ENCODE measurements around the gene SLC2A13. TPM values are rescaled to one million over a fixed set of nuclear protein-coding genes. Genes with fewer than 3 reads are reported as not detected.
"Not testable (repeated sequence)": the region's sequence is repeated elsewhere in the genome, so short reads cannot be mapped to it uniquely, and the experiment has no call there.

SLC2A13 gene
- total and polyA plus RNA-seq, 10 of the 15 experiments (the other 5 are each of a cell fraction or from before 2014, with no cell fraction given): 0.05 to 3.7 (median 0.25) TPM

GRCh38 chr12:39848218-39848617 lies 257.7 kb downstream of the SLC2A13 start:
- H3K4me3 ChIP-seq; H2AFZ ChIP-seq (ENCODE audit: control insufficient read depth, low read depth, low read length); H3K4me2 ChIP-seq (ENCODE audit: control insufficient read depth, insufficient read depth); ATAC-seq; POLR2A ChIA-PET; intact Hi-C loops (cut with micrococcal nuclease; ENCODE audit: unreplicated experiment); H3K4me1 ChIP-seq (ENCODE audit: control insufficient read depth, insufficient read depth, low read length); H3K9ac ChIP-seq (ENCODE audit: control insufficient read depth, insufficient read depth, low read length); BruUV-seq (replicated peaks); FAIRE-seq; H3K9me3 ChIP-seq (replicated peaks; ENCODE audit: control insufficient read depth, insufficient read depth, low read length); in situ Hi-C loops (cut with MboI); H3K36me3 ChIP-seq (ENCODE audit: control insufficient read depth in 2 of 2, insufficient read depth in 2 of 2, low read length in 1 of 2); H3K79me2 ChIP-seq (ENCODE audit: control insufficient read depth, insufficient read depth, low read length); H3K27me3 ChIP-seq (replicated peaks in 1 of 2; ENCODE audit: control insufficient read depth in 2 of 2, insufficient read depth in 2 of 2, low read length in 1 of 2); DNase-seq (ENCODE audit: low read depth, low spot score); RAD21 ChIA-PET (ENCODE audit: unreplicated experiment); H3K27ac ChIP-seq (ENCODE audit: control insufficient read depth, insufficient read depth); H4K20me1 ChIP-seq (ENCODE audit: control insufficient read depth, insufficient read depth): not testable (repeated sequence)
- 29% methylated on average over 1 of the region's 1 CpG for WGBS (ENCODE audit: insufficient coverage, insufficient replicate concordance, low lambda C conversion rate, missing lambda C conversion rate)
- CTCF ChIA-PET: interaction anchor here (1.5 kb wide), 1 partner anchor 162 kb away, joined by 4 read pairs; no protein-coding TSS in a partner anchor
- peak; percentile 24; the same call in 1 of the 2 replicates for TF ChIP-seq ATF7 (IDR thresholded peaks at IDR 0.05; ENCODE audit: low read depth)
- 0 out of 2 replicates have a peak, but pooled peaks have one; percentile 49 for TF ChIP-seq MTA2 (IDR thresholded peaks at IDR 0.05; ENCODE audit: low read depth)
- peak in 1 of 2 experiments; percentile 29; a peak in 1 of 4 replicates for TF ChIP-seq IKZF2 (IDR thresholded peaks at IDR 0.05)
- SMC1A ChIA-PET (ENCODE audit: uncharacterized antibody, unreplicated experiment): interaction anchor here (1.0 to 1.8 kb wide), 3 partner anchors 13 to 45 kb away, joined by 3 to 4 read pairs (median 3); no protein-coding TSS in a partner anchor

- Histone ChIP-seq H3K79me2 (ENCODE audit: control insufficient read depth, insufficient read depth, low read length) (no peaks in the 10 kb centered on the region), H3K27me3 (replicated peaks in 1 of 2; ENCODE audit: control insufficient read depth in 2 of 2, insufficient read depth in 2 of 2, low read length in 1 of 2) (no peaks in the 10 kb centered on the region), H3K4me3 (no peak overlapping the region), H3K27ac (ENCODE audit: control insufficient read depth, insufficient read depth) (no peak overlapping the region), H3K9ac (ENCODE audit: control insufficient read depth, insufficient read depth, low read length) (no peak overlapping the region), H3K4me2 (ENCODE audit: control insufficient read depth, insufficient read depth) (no peak overlapping the region), H3K4me1 (ENCODE audit: control insufficient read depth, insufficient read depth, low read length) (no peaks in the 10 kb centered on the region), H3K36me3 (ENCODE audit: control insufficient read depth in 2 of 2, insufficient read depth in 2 of 2, low read length in 1 of 2) (no peaks in the 10 kb centered on the region), H2AFZ (ENCODE audit: control insufficient read depth, low read depth, low read length) (no peak overlapping the region), H4K20me1 (ENCODE audit: control insufficient read depth, insufficient read depth) (no peaks in the 10 kb centered on the region), H3K9me3 (replicated peaks; ENCODE audit: control insufficient read depth, insufficient read depth, low read length) (no peaks in the 10 kb centered on the region)
- ChIA-PET RAD21 (ENCODE audit: unreplicated experiment) (no interaction called here), POLR2A (interaction anchor here (1.1 kb wide), 1 partner anchor 202 kb away, joined by 3 read pairs; no protein-coding TSS in a partner anchor), CTCF (interaction anchor here (1.2 kb wide), 1 partner anchor 144 kb away, joined by 3 read pairs; no protein-coding TSS in a partner anchor), SMC1A (ENCODE audit: uncharacterized antibody, unreplicated experiment) (interaction anchor here (1.8 kb wide), 1 partner anchor 11 kb away, joined by 4 read pairs; no protein-coding TSS in a partner anchor)
- WGBS (ENCODE audit: insufficient coverage, insufficient replicate concordance, low lambda C conversion rate, missing lambda C conversion rate): 19% methylated on average over 2 of the region's 2 CpGs
- DNase-seq (ENCODE audit: low read depth, low spot score): no peak
- intact Hi-C loops (cut with micrococcal nuclease; ENCODE audit: unreplicated experiment) (no loop called here), in situ Hi-C loops (cut with MboI) (no loop called here)
- BruUV-seq (replicated peaks): no TSS peak
- TF ChIP-seq CREM (IDR thresholded peaks at IDR 0.05; ENCODE audit: low read depth) (no peak), NFYB (IDR thresholded peaks at IDR 0.05; ENCODE audit: insufficient read depth, low read depth, low read length) (no peak), ZNF622 (IDR thresholded peaks at IDR 0.05) (no peak), BHLHE40 (IDR thresholded peaks at IDR 0.05; ENCODE audit: borderline replicate concordance in 1 of 2, low read depth in 2 of 2, low read length in 1 of 2) (peak in 1 of 2 experiments; percentile 32; a peak in 1 of 4 replicates), TAF1 (IDR thresholded peaks at IDR 0.05; ENCODE audit: borderline replicate concordance, low read depth, low read length) (no peak), YY1 (IDR thresholded peaks at IDR 0.05; ENCODE audit: low read depth, low read length) (no peak), NRF1 (conservative IDR thresholded peaks at IDR 0.05; ENCODE audit: low read depth, low read length) (no peak), SIX5 (IDR thresholded peaks at IDR 0.05; ENCODE audit: low read depth, low read length, severe bottlenecking) (no peak), MTA2 (IDR thresholded peaks at IDR 0.05; ENCODE audit: low read depth) (0 out of 2 replicates have a peak, but pooled peaks have one; percentile 21), JUNB (IDR thresholded peaks at IDR 0.05) (no peak), NR2C1 (IDR thresholded peaks at IDR 0.05) (no peak), ZNF24 (IDR thresholded peaks at IDR 0.05) (0 out of 2 replicates have a peak, but pooled peaks have one; percentile 47)
- ATAC-seq: peak; percentile 67
- no peak for FAIRE-seq
These were observed 258.8 kb downstream of the SLC2A13 start for GRCh38 chr12:39846971-39847650.

Measured in GM12878 (cell line).